ACC112 (cell line): Measurements from ENCODE around the gene FUS.
"Not testable (repeated sequence)": the region's sequence is repeated elsewhere in the genome, so short reads cannot be mapped to it uniquely, and the experiment has no call there.

Experiments used
- H2AFZ ChIP-seq: fragments of 200-600 bp; sonication (generic); one replicate; pipeline ENCODE4 v1.6.0; 2017; ENCODE audit warnings: antibody characterized with exemption, low read length; ENCODE audit not compliant: unreplicated experiment
- H3K27ac ChIP-seq: fragments of 200-600 bp; sonication (generic); 2 replicates; pipeline ENCODE4 v1.5.1; 2014; ENCODE audit warnings: low read depth, mild to moderate bottlenecking, antibody characterized with exemption, low read length, moderate library complexity
- H3K27me3 ChIP-seq: fragments of 200-600 bp; sonication (generic); 2 replicates; pipeline ENCODE4 v1.6.1; 2014; ENCODE audit warnings: mild to moderate bottlenecking, antibody characterized with exemption, low read length, moderate library complexity, mixed read lengths; ENCODE audit not compliant: insufficient read depth
- H3K36me3 ChIP-seq: fragments of 200-600 bp; sonication (generic); 2 replicates; pipeline ENCODE4 v1.6.1; 2016; ENCODE audit warnings: mild to moderate bottlenecking, antibody characterized with exemption, low read length, moderate library complexity, mixed read lengths; ENCODE audit not compliant: insufficient read depth
- H3K4me1 ChIP-seq: fragments of 200-600 bp; sonication (generic); one replicate; pipeline ENCODE4 v1.6.1; 2016; ENCODE audit warnings: low read length, mixed read lengths; ENCODE audit not compliant: insufficient read depth, unreplicated experiment, control insufficient read depth
- H3K4me3 ChIP-seq: fragments of 200-600 bp; sonication (generic); 2 replicates; pipeline ENCODE4 v1.5.1; 2014; ENCODE audit warnings: mild to moderate bottlenecking, low read depth, low read length
- H3K79me2 ChIP-seq: fragments of 200-600 bp; sonication (generic); one replicate; pipeline ENCODE4 v1.6.0; 2016; ENCODE audit warnings: low read length; ENCODE audit not compliant: control insufficient read depth, unreplicated experiment, insufficient read depth

Gene FUS

DNA sequence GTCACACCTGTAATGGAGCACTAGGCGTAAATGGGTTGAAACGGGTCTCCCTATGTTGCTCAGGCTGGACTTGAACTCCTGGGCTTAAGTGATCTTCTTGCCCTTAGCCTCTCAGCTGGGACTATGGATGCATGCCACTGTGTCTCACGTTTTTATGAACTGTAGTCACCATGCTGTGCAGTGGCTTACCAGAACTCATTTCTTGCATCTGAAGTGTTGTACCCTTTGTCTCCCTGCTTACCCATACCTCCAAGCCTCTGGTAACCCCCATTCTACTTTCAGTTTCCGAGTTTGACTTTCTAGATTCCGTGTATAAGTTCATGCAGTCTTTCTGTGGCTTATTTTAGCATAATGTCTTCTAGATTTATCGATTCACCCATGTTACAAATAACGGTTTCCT is 15.0 kb downstream of the FUS start:
- H3K4me1 ChIP-seq = no peaks in the 10 kb centered on the region
- H3K27ac ChIP-seq = no peak overlapping the region
- peaks cover 4% of the 10 kb centered on the region for H3K79me2 ChIP-seq
- H3K27me3 ChIP-seq = no peaks in the 10 kb centered on the region
- peaks cover 53% of the 10 kb centered on the region for H3K36me3 ChIP-seq
- no peak overlapping the region for H2AFZ ChIP-seq
- H3K4me3 ChIP-seq = no peak overlapping the region

DNA sequence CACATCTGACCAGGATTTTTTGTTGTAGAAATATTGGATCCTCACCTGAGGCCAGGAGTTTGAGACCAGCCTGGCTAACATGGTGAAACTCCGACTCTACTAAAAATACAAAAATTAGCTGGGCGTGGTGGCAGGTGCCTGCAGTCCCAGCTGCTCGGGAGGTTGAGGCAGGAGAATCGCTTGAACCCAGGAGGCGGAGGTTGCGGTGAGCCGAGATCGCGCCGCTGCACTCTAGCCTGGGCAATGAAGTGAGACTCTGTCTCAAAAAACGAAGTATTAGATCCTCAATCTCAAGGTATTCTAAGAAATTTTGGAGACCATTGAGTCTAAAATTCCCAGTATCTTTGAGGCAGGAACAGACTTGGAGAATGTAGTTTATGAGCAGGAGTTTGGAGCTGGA is 15.9 kb downstream of the FUS start:
- not testable (repeated sequence) for H3K79me2 ChIP-seq, H3K4me3 ChIP-seq, H3K27ac ChIP-seq, H3K27me3 ChIP-seq, H2AFZ ChIP-seq, H3K4me1 ChIP-seq
- H3K36me3 ChIP-seq = peaks cover 44% of the 10 kb centered on the region

DNA sequence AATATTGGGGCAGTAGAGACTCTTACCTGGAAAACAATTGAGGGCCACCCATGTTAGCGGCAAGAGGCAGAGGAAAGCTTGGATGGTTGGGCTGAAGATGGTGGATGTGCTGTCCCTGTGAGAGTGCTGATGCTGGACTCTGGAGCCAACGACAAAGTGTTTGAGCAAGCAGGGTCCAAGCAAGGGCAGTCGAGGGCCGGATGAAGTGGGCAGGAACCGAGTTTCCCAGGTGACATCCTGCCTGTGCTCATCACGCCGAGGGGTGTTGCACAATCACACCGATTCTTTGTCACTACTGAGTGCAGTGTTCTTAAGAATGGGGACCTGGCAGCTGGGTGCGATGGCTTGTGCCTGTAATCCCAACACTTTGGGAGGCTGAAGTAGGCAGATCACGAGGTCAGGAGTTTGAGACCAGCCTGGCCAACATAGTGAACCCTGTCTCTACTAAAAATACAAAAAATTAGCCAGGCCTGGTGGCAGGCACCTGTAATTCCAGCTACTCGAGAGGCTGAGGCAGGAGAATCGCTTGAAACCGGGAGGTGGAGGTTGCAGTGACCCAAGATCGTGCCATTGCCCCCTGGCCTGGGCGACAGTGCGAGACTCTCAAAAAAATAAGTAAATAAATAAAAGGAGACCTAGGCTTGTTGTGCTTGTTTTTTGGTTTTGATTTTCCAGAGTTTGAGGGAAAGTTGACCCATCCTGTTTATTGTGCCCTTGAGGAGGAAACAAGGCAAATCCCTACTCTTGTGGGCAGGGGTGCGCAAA is 16.6 kb downstream of the FUS start:
- H2AFZ ChIP-seq = no peak overlapping the region
- no peaks in the 10 kb centered on the region for H3K27me3 ChIP-seq
- peaks cover 37% of the 10 kb centered on the region for H3K36me3 ChIP-seq
- H3K4me3 ChIP-seq = no peak overlapping the region
- H3K79me2 ChIP-seq = no peaks in the 10 kb centered on the region
- H3K4me1 ChIP-seq = peaks cover 8% of the 10 kb centered on the region
- no peak overlapping the region for H3K27ac ChIP-seq

DNA sequence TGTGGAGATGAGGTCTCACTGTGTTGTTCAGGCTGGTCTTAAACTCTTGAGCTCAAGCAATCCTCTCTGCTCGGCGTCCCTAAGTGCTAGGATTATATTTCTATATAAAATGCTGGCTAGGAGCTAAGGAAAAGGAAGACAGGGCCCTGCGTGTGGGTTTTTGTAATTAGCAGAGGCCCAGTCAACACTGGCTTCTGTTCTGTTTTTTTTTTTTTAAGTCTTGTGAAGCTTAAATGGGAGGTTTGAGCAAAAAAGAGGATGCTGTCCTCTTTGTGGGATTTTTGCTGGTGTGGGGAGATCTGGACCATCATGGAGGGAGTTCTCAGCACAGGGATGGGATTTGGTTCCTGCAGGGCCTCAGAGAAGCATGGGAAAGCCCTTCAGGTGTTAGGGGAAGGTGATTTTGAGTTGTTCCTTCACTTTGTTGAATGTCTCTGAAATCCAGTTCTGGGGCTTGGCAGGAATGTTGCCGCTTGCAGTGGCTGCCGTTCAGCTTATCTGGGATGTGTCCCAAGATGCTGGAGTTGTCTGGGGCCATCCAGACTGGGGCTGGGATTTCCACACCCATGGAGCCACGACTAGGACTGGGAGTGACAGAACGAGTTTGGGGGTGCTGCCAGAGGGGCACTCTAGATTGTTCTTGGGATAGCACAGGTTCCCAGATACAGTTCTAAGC is 18.4 kb downstream of the FUS start:
- Histone ChIP-seq H3K27ac (no peak overlapping the region), H3K4me1 (peaks cover 14% of the 10 kb centered on the region), H3K27me3 (no peaks in the 10 kb centered on the region), H2AFZ (no peak overlapping the region), H3K4me3 (no peak overlapping the region), H3K36me3 (peaks cover 23% of the 10 kb centered on the region), H3K79me2 (no peaks in the 10 kb centered on the region)

DNA sequence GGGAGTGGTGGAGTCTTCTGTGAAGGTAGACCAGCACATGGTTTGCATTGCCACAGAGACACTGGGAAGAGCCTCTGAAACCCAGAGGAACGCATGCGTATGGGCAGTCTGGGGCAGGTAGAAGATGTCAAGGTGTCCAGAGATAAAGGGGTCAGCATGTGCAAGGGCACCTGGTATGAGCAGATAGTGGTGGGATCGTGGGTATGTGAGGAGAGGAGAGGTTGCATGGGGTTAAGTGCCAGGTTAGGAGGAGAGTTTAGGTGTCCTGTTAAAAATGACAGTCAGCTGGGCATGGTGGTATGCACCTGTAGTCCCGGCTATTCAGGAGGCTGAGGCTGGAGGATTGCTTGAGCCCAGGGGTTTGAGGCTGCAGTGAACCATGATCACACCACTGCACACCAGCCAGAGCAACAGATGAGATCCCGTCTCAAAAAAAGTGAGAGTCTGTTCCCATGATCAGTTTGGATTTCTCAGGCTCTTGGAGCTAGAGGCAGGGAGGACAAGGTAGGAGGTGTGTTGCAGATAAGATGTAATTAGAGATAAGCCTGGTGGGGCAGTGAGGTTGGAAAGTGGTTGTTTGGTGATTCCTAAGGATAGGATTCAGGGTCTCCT is 19.6 kb downstream of the FUS start:
- peaks cover 17% of the 10 kb centered on the region for H3K4me1 ChIP-seq
- peaks cover 14% of the 10 kb centered on the region for H3K36me3 ChIP-seq
- H3K27ac ChIP-seq = no peak overlapping the region
- H3K79me2 ChIP-seq = no peaks in the 10 kb centered on the region
- no peak overlapping the region for H2AFZ ChIP-seq
- no peak overlapping the region for H3K4me3 ChIP-seq
- H3K27me3 ChIP-seq = no peaks in the 10 kb centered on the region

DNA sequence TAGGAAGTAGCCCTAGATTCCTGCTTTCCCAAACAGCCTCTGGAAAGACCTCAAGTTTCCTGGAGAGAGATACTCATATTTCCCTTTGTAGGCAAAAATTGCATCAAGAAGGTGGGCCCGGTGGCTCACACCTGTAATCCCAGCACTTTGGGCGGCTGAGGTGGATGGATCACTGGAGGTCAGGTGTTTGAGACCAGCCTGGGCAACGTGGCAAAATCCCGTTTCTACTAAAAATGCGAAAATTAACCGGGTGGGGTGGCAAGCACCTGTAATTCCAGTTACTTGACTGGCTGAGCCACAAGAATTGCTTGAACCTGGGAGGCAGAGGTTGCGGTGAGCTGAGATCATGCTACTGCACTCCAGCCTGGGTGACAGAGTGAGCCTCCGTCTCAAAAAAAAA is 20.2 kb downstream of the FUS start:
- H3K27me3 ChIP-seq, H3K36me3 ChIP-seq, H3K27ac ChIP-seq, H2AFZ ChIP-seq, H3K4me3 ChIP-seq, H3K79me2 ChIP-seq: not testable (repeated sequence)
- H3K4me1 ChIP-seq = peaks cover 17% of the 10 kb centered on the region

DNA sequence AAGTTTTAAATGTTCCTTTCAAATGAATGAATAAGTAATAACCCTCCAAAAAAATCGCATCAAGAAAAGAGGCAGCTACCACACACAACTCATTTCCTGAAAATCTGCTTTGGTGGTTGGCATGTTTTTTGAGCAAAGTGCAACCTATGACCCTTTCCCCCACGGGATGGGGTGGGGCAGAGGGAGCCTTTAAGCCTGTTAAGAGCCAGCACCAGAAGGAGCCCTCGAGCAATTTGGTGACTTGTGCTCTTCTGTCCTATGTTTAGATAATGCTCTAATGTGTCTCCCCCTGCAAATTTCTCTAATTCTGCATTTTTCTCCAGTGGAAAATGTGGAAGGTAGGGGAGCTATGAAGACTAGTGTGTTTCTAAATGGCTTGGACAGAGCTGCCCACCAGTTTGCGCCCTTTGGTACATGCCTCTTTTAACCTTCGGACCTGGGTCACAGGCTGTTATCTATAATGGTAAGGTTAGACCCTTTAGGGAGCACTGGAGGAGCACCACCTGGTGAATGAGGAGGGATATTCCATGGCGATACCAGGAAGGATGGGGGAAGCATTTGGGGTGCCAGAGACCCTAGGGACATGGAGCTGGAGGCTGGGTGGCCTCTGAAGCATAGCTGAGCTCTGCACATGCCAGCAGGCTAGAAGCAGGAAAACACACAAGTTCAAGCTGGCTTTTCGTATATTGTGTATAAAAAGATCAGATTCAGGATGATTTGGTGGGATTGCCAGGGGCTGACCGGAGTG is 21.1 kb downstream of the FUS start:
- Histone ChIP-seq H3K79me2 (no peaks in the 10 kb centered on the region), H3K4me1 (peaks cover 17% of the 10 kb centered on the region), H3K36me3 (0 out of 2 replicates have a peak, but pooled peaks cover 3% of the 10 kb centered on the region), H2AFZ (no peak overlapping the region), H3K4me3 (peak overlapping the region; percentile 88), H3K27ac (no peak overlapping the region), H3K27me3 (no peaks in the 10 kb centered on the region)

DNA sequence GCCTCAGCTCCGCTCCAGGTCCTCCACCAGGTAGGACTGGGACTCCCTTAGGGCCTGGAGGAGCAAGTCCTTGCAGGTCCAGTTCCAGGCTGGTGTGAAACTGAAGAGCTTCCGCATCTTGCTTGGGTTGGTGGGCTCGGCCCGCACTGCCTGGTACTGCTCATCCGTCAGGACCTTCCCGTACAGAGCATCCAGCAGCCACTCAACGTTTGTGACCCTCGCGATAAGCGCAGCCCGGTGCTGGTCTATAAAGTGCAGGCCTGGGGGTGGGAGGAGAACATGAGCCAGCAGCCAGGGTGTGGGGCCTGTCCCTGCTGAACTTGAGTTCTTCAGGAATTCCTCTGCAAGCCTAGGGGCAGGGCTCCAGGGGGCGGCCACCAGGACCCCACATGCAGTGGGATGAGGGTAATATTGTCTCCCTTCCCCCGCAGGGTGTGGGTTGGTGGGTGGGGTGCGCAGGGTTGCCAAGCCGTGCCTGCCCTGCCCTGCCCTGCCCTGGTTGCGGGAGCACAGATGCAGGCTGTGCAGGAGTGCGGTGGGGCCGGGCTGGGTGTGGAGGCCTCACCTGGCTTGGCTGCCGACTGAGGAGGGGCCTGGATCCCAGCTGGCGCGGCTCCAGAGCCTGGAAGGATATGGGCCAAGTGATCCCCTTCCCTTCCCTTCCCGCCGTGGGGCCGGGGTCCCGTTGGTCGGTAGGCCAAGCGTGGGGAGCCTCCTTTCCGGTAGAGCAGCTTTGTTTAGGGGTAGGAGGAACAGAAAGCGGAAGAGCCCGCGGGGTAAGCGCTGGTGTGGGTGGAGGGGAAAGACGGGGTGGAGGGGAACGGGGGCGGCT is 21.9 kb downstream of the FUS start:
- Histone ChIP-seq H2AFZ (peak overlapping the region; percentile 23), H3K4me1 (peaks cover 17% of the 10 kb centered on the region), H3K79me2 (no peaks in the 10 kb centered on the region), H3K27me3 (peaks cover 4% of the 10 kb centered on the region), H3K36me3 (no peaks in the 10 kb centered on the region), H3K4me3 (peak overlapping the region; percentile 88), H3K27ac (no peak overlapping the region)

DNA sequence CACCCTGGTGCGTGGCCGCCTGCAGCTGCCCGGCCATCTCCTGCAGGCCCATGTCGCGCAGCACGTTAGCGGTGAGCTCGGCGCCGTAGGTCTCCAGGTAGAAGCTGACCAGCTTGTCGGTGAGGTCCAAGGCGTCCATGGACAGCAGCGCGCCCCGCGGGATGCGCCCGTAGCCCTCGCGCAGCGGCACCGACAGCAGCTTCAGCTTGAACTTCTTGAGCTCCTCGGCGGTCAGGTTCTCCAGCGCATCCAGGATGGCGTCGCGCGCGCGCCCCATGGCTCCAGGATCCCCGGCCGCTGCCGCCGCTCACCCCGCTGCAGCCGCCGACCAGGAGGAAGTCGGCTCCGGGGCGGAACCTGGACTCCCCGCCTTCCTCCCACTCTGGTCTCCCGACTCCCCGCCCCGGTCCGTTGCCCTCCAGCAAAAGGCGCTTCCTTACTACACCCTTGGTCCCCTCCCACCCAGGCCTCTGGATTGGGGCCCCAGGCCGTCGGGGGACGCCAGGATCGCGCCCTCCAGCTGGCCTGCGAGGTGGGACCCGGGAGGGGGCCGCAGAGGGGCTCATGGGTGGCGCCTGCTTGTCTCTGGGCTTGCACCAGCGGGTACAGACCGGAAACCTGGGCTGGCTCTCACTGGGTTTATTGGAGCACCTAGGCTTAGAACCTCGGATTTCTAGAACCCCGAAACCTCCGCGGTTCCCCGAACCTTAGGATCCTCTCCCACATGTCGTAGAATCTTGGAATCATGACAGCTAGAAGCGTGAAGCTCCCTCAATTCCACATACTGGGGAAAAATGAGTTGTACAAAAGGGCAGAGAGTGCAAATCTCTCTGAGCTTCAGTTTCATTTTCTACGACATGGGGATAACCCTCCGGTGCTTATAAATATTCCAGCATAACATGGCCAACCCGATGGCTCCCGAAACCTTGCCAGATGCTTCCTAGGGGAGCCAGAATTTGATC is 22.8 kb downstream of the FUS start, which contains the start of gene PYCARD:
Gene PYCARD, minus strand, starts transcription at position 347 of the 962 bp plus-strand sequence. Its CDS starts 70 bp downstream, at position 277.
- H3K27me3 ChIP-seq = peaks cover 11% of the 10 kb centered on the region
- H3K4me1 ChIP-seq = peaks cover 17% of the 10 kb centered on the region
- H3K79me2 ChIP-seq = no peaks in the 10 kb centered on the region
- peak within 1 kb of the TSS; percentile 80 for H2AFZ ChIP-seq
- 0 out of 2 replicates have a peak within 1 kb of the TSS, but pooled peaks have one; percentile 6 for H3K27ac ChIP-seq
- H3K4me3 ChIP-seq = peak within 1 kb of the TSS; percentile 88
- no peaks in the 10 kb centered on the region for H3K36me3 ChIP-seq
